GM19372 (cell line): ENCODE data around the gene CATSPER3.

Source experiments
- ATAC-seq: cut with Tn5 transposase; IDR thresholded peaks from one replicate; pipeline ENCODE4 v1.9.1; 2021; ENCODE audit warnings: mild to moderate bottlenecking, low read depth, moderate library complexity; ENCODE audit not compliant: unreplicated experiment

The CATSPER3 gene

DNA sequence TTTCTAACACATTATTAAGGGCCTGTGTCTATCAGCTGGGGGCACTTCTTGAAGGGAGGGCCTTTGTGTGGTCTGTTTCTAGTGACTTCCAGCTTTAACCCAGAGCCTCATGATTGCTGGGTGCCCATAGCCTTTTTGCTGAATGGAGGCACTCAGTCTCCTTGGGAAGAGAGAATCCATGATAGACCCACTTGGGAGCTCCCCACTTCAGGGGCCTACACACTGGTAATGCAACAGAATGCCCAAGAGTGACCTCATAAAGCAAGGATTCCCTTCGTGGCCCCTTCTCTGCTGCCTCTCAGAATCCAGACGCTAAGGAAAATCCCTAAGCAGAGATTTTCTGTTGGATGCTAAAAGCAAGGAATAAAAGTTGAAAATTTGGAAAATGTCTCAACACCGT lies at the start of gene CATSPER3:
CATSPER3 (plus strand) TSS at position 301 of the 400 bp plus-strand sequence; CDS start at position 386, 85 bp downstream.
- no peak for ATAC-seq

- ATAC-seq, result no peak
These were observed 48.8 kb upstream of the CATSPER3 start for GRCh38 chr5:134918861-134919260.

GRCh38 chr5:134920848-134921575 lies 46.7 kb upstream of the CATSPER3 start:
- no peak for ATAC-seq

- no peak for ATAC-seq
These were observed 35.2 kb upstream of the CATSPER3 start for GRCh38 chr5:134932508-134932907.

- no peak for ATAC-seq
These were observed 33.5 kb upstream of the CATSPER3 start for GRCh38 chr5:134934202-134934601.

- no peak for ATAC-seq
These were observed 31.8 kb upstream of the CATSPER3 start for GRCh38 chr5:134935711-134936602.

GRCh38 chr5:134937526-134937925 lies 30.2 kb upstream of the CATSPER3 start:
- ATAC-seq, result no peak

GRCh38 chr5:134938030-134938429 lies 29.7 kb upstream of the CATSPER3 start:
- ATAC-seq, result no peak

DNA sequence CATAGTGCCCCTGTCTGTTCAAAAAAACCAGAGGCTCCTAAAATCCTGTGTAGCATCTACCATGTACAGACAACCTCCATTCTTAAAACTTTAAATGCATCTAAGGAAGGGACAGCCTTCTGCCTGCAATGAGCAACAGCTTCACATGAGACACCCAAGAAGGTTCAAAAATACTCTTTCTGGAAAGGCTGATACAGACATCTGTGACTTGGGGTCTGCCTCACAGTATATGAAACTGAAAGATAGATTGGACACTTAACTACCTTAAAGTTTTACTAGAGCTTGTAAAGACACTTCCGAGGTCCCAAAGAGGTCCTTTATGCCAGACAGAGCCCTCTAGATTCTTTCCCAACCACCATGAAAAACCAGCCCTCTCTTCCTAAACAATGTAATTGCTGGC lies 28.2 kb upstream of the CATSPER3 start:
- ATAC-seq, result no peak

GRCh38 chr5:134943547-134943946 lies 24.2 kb upstream of the CATSPER3 start:
- ATAC-seq, result no peak

GRCh38 chr5:134944630-134945029 lies 23.1 kb upstream of the CATSPER3 start:
- ATAC-seq, result no peak

GRCh38 chr5:134945041-134945440 lies 22.7 kb upstream of the CATSPER3 start:
- ATAC-seq, result no peak

DNA sequence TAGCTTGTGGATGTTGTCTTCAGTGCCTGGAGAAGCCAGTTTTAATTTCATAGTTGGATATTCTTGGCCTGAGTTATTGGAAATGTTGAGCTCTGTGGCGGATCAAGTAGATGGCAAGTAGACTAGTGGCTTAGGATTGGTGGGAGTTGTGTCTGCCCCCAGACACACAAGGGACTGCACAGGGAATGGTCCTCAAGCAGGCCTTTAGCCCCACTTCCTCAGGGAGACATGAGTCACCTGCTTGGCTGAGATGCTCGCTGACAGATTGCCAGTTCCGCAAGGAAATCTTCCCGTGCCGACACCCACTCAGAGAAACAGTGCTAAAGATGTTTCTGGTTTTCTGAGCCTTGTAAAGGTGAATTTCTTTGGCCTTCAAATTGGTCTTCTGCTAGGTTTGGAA lies 18.8 kb upstream of the CATSPER3 start:
- no peak for ATAC-seq

DNA sequence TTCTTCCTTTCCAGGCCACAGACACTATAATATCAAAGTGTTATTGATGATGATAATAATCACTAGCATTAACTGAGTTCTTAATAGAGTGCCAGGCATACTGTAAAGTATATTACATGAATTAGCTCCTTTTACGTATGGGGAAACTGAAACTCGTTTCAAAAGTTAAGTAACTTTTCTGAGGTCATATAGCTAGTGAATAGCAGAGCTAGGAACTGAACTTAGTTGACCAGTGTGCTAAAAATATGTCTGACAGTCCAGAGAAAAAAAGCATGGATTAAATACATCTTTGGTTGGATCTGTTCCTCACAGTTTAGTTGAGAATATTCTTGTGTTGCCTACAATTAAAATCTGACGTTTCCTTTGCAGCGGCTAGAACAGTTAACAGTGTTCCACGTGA lies 18.4 kb upstream of the CATSPER3 start:
- no peak for ATAC-seq

- no peak for ATAC-seq
These were observed 9.6 kb upstream of the CATSPER3 start for GRCh38 chr5:134957920-134958608.

DNA sequence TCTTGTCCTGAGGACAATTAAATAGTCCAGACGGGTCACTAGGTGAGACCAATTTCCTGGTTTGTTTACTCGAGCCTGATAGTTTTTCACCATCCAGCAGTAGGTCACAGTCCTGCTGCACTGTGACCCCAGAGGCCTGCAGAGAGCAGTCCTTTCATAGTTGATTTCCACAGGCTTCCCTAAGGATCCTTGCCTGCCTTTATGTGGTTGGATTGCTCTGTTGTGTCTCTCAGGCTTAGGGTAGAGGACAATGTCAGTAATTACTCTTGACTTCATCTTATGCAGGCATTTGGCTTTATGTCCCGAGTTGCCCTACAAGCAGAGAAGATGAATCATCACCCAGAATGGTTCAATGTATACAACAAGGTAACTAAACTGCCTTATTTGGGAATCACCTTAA lies 9.0 kb upstream of the CATSPER3 start:
- no peak for ATAC-seq

DNA sequence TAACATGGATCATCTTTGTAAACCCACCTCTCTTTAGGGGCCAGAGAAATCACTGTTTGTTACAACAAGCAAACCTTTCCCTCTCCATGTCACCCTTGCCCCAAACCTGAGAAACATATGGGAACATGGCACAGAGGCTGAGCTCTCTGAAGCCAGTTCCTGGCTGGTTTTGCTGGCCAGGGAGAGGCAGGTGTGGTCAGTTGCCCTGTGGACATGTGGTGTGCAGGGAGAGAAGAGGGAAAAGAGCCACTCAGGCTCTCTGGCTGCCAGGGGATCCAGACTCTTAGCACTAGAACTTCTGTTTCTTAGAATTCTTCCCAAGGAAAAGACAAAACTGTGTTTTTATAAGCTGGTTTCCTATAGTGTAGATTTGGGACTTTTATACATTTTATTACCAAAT lies 4.6 kb upstream of the CATSPER3 start:
- ATAC-seq, result no peak

DNA sequence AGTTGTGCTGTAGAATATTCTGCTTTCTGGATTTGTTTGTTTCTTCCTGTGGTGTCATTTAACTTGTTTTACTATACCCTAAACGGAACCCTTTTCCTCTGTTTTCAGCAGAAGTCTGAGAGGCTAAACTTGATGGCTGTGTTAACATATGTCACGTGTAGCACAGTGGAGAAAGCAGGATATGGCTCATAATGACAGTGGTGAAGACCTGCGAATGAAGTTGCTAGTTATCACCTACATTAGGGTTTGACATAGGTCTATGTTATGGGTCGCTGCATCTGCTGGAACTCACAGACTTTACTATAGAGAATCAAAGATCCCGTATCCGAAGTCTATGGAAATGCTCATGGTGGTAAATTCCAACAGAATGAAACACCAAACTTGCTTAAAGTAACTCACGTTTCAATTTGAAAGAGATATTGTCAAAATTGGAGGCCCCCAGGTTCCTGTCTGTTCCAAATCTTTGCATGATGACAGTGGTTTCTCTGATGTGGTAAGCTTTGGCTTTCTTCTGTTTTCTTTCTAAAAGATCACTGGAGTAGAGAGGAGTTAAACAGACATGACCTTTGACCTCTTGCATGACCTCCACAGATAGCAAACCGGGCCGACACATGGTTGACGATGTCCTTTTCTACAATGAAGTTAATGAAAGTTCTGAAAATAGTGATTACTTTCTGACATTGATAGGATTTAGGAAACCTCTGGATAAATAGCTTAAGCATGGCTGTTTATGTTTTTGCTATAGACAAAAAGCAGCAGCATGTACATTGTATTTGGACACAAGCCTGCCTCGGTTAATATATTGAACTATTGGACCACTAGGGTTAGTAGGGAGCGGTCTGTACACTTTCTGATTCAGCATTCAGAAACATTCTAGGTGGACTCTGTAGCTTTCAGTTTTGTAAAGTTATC lies 3.1 kb upstream of the CATSPER3 start:
- ATAC-seq, result no peak

- no peak for ATAC-seq
These were observed 2.4 kb upstream of the CATSPER3 start for GRCh38 chr5:134965271-134965825.

- no peak for ATAC-seq
These were observed 348 bp downstream of the CATSPER3 start for GRCh38 chr5:134968055-134968454.
